Stomach (tissue), 9 donors: ENCODE measurements around the gene CXADR. TPM values are rescaled to one million over a fixed set of nuclear protein-coding genes. Genes with fewer than 3 reads are reported as not detected.

Source experiments
- DNase-seq, 2 donors: peaks; one replicate each; pipeline versions ENCODE4 v3.0.0 to v3.0.0-alpha.2; 2013 to 2019
- H3K27ac ChIP-seq, 5 donors: fragments of 200-600 bp in 4 of 5; sonication (generic) in 4 of 5; one replicate each; pipeline ENCODE4 v1.5.1; 2013 to 2019; ENCODE audit warnings: mild to moderate bottlenecking in 1 of 5, moderate library complexity in 1 of 5
- H3K27me3 ChIP-seq, 3 donors: fragments of 200-600 bp; sonication (generic); one replicate each; pipeline ENCODE4 v1.5.1; 2017 to 2019; ENCODE audit warnings: mixed run types in 1 of 3
- H3K36me3 ChIP-seq, 4 donors: fragments of 200-600 bp; sonication (generic); 1 replicate in 3 of 4; 2 replicates in 1 of 4; pipeline ENCODE4 v1.5.1; 2016 to 2019
- H3K4me1 ChIP-seq, 4 donors: fragments of 200-600 bp; sonication (generic); one replicate each; pipeline ENCODE4 v1.5.1; 2016 to 2019
- H3K4me3 ChIP-seq, 4 donors: fragments of 200-600 bp; sonication (generic) in 3 of 4; one replicate each; pipeline ENCODE4 v1.5.1; 2016 to 2019; ENCODE audit warnings: mild to moderate bottlenecking in 1 of 4
- H3K9me3 ChIP-seq, 4 donors: fragments of 200-600 bp; sonication (generic); one replicate each; pipeline ENCODE4 v1.5.1; 2016 to 2019
- CTCF ChIP-seq, 7 experiments: fragments of 450-650 bp in 4 of 7; fragments of 200-600 bp in 3 of 7; sonication (generic) in 3 of 7; IDR thresholded peaks; one replicate each; pipeline ENCODE4 v1.5.1; 2016 to 2019; ENCODE audit warnings: antibody characterized with exemption in 7 of 7, control low read depth in 2 of 7, mild to moderate bottlenecking in 1 of 7
- EP300 ChIP-seq: sonication (generic); formaldehyde crosslinking; IDR thresholded peaks from one replicate; pipeline ENCODE4 v1.6.1; 2017; ENCODE audit warnings: antibody characterized with exemption
- POLR2A ChIP-seq, 4 donors: fragments of 450-650 bp; IDR thresholded peaks; one replicate each; pipeline ENCODE4 v1.6.1; 2016; ENCODE audit warnings: antibody characterized with exemption in 4 of 4, control low read depth in 2 of 4, mild to moderate bottlenecking in 1 of 4, moderate library complexity in 1 of 4
- POLR2AphosphoS5 ChIP-seq, 3 donors: sonication (generic); formaldehyde crosslinking; IDR thresholded peaks; one replicate each; pipeline ENCODE4 v1.6.1; 2016; ENCODE audit warnings: antibody characterized with exemption in 3 of 3
- WGBS, 5 donors: extraction: QIAGEN DNeasy Blood & Tissue Kit in 3 of 5; methylation state at CpG; one replicate each; pipeline versions ENCODE4 v1.1.5 to v1.1.7; 2013 to 2018; 5-methylcytosine and 5-hydroxymethylcytosine counted together
- intact Hi-C: fragments of 100-400 bp; cut with DNase I; formaldehyde crosslinking; loops from one replicate; pipeline ENCODE4 v1.15.1; 2023; ENCODE audit warnings: low total_unique reads
- polyA plus RNA-seq, 3 donors: library from polyadenylated mRNA; stranded (reverse); fragments of 200-250 nt; gene quantifications; one replicate each; pipeline ENCODE4 v1.2.3, GENCODE V29; 2013
- total RNA-seq, 5 donors: library from RNA; depleted of rRNA; stranded (reverse); fragments of >200 nt; gene quantifications; one replicate each; pipeline versions ENCODE4 v1.1.0 to v1.2.3, GENCODE V29; 2014 to 2016
- donor health status: healthy with polysubstance abuse.
- donor health status: Bipolar disorder and iron deficiency.
- donor health status: healthy.

CXADR gene
- total and polyA plus RNA-seq, 8 donors, result 2.3 to 174 (median 23.7) TPM

- intact Hi-C loops, result no loop called here
- Histone ChIP-seq H3K36me3 (no peaks in the 10 kb centered on the region), H3K4me1 (peaks cover 8 to 38% (median 26%) of the 10 kb centered on the region in 4 donors), H3K27me3 (no peaks in the 10 kb centered on the region), H3K9me3 (no peaks in the 10 kb centered on the region), H3K4me3 (no peak overlapping the region), H3K27ac (peak overlapping the region; percentile 21 to 86 (median 64))
- 32 to 62% (median 41%) methylated on average over 3 of the region's 3 CpGs for WGBS, 5 donors
- DNase-seq, result no peak
- TF ChIP-seq POLR2AphosphoS5 (IDR thresholded peaks at IDR 0.05), result no peak
- TF ChIP-seq POLR2A (IDR thresholded peaks at IDR 0.05), result no peak
- TF ChIP-seq EP300, result no peak
- TF ChIP-seq CTCF (IDR thresholded peaks at IDR 0.05), result no peak
These were observed 13.9 kb downstream of the CXADR start for GRCh38 chr21:17526776-17527175.

- 17 to 25% (median 22%) methylated on average over 2 of the region's 2 CpGs for WGBS, 5 donors
These were observed 14.4 kb downstream of the CXADR start for GRCh38 chr21:17527240-17527639.

GRCh38 chr21:17527711-17528110, 14.9 kb downstream of the CXADR start:
- WGBS, 5 donors, result 23 to 50% (median 42%) methylated on average over 5 of the region's 5 CpGs
- no peaks in the 10 kb centered on the region for H3K9me3 ChIP-seq
- intact Hi-C loops, result no loop called here

More at GRCh38 chr21:17527240-17527639, 14.4 kb downstream of the CXADR start:
- H3K9me3 ChIP-seq, result no peaks in the 10 kb centered on the region
- intact Hi-C loops, result no loop called here
- no peaks in the 10 kb centered on the region for H3K36me3 ChIP-seq
- H3K4me1 ChIP-seq, result peaks cover 8 to 33% (median 24%) of the 10 kb centered on the region in 4 donors
- no peak overlapping the region for H3K4me3 ChIP-seq
- H3K27ac ChIP-seq, result peak overlapping the region; percentile 21 to 86 (median 73)
- peak in 1 of 2 donors; percentile 78 for DNase-seq
- H3K27me3 ChIP-seq, result no peaks in the 10 kb centered on the region
- peak in 2 of 3 donors; percentile 74 to 87 for TF ChIP-seq POLR2AphosphoS5 (IDR thresholded peaks at IDR 0.05)
- no peak for TF ChIP-seq CTCF (IDR thresholded peaks at IDR 0.05)
- no peak for TF ChIP-seq EP300
- TF ChIP-seq POLR2A (IDR thresholded peaks at IDR 0.05), result no peak

GRCh38 chr21:17529648-17530047, 16.8 kb downstream of the CXADR start:
- H3K4me1 ChIP-seq, result peaks cover 0 to 27% (median 20%) of the 10 kb centered on the region in 4 donors
- H3K27ac ChIP-seq, result peak overlapping the region in 3 of 5 donors; percentile 70 to 86 (median 73)
- no peak overlapping the region for H3K4me3 ChIP-seq
- no peaks in the 10 kb centered on the region for H3K27me3 ChIP-seq
- TF ChIP-seq CTCF (IDR thresholded peaks at IDR 0.05) (no peak), EP300 (no peak), POLR2AphosphoS5 (IDR thresholded peaks at IDR 0.05) (no peak), POLR2A (IDR thresholded peaks at IDR 0.05) (no peak)
- 63 to 76% (median 69%) methylated on average over 4 to 5 of the region's 5 CpGs for WGBS, 5 donors
- no peaks in the 10 kb centered on the region for H3K36me3 ChIP-seq
- intact Hi-C loops, result no loop called here
- no peaks in the 10 kb centered on the region for H3K9me3 ChIP-seq
- peak in 1 of 2 donors; percentile 29 for DNase-seq

More at GRCh38 chr21:17527711-17528110, 14.9 kb downstream of the CXADR start:
- peaks cover 8 to 28% (median 19%) of the 10 kb centered on the region in 4 donors for H3K4me1 ChIP-seq
- DNase-seq, result no peak
- H3K36me3 ChIP-seq, result no peaks in the 10 kb centered on the region
- H3K27ac ChIP-seq, result peak overlapping the region; percentile 70 to 87 (median 77)
- TF ChIP-seq POLR2AphosphoS5 (IDR thresholded peaks at IDR 0.05), result no peak
- no peak for TF ChIP-seq CTCF (IDR thresholded peaks at IDR 0.05)
- no peak for TF ChIP-seq EP300
- TF ChIP-seq POLR2A (IDR thresholded peaks at IDR 0.05), result no peak
- no peak overlapping the region for H3K4me3 ChIP-seq
- H3K27me3 ChIP-seq, result no peaks in the 10 kb centered on the region
